GM12872 (cell line): ENCODE data around the gene PTPN3.

Experiments
- TF ChIP-seq, protein P1 (sequence below): IDR thresholded peaks from 3 replicates; pipeline ENCODE4 v1.5.1; 2011; ENCODE audit warnings: low read depth, mild to moderate bottlenecking, low read length, moderate library complexity; ENCODE audit not compliant: insufficient read depth

Gene PTPN3

DNA sequence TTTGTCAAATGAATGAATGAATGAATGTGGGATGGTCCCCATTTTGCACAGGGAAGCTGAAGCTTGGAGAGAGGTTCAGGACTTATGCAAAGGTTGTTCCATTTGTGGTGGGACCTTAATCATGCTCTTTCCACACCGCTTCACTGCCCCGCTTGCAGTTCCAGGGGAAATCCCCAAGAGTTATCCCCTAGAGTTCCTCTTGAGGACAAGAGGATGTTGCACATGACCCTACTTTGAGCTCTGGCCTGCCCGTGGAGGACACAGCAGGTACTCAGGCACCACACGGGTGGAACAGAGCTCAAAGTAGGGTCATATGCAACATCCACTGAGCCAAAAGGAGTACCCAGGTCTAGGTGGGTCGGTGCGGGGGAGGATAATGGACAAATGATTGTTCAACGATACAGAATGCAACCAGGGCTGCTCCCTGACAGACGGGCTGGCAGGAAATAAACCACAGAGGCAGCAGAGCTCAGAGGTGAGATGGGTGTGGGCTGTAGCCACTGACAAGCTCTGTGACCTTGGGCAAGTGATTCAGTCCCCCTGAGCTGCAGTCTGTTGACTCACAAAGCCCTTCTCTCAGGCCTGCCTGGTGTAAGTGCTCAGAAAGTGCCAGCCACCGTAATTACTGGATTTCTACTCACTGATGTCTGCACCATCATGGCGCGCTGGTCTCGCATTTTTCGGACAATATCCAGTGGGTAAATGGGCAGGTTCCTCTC lies 116.9 kb downstream of the PTPN3 start:
- TF ChIP-seq, protein P1, sequence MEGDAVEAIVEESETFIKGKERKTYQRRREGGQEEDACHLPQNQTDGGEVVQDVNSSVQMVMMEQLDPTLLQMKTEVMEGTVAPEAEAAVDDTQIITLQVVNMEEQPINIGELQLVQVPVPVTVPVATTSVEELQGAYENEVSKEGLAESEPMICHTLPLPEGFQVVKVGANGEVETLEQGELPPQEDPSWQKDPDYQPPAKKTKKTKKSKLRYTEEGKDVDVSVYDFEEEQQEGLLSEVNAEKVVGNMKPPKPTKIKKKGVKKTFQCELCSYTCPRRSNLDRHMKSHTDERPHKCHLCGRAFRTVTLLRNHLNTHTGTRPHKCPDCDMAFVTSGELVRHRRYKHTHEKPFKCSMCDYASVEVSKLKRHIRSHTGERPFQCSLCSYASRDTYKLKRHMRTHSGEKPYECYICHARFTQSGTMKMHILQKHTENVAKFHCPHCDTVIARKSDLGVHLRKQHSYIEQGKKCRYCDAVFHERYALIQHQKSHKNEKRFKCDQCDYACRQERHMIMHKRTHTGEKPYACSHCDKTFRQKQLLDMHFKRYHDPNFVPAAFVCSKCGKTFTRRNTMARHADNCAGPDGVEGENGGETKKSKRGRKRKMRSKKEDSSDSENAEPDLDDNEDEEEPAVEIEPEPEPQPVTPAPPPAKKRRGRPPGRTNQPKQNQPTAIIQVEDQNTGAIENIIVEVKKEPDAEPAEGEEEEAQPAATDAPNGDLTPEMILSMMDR, result no peak

DNA sequence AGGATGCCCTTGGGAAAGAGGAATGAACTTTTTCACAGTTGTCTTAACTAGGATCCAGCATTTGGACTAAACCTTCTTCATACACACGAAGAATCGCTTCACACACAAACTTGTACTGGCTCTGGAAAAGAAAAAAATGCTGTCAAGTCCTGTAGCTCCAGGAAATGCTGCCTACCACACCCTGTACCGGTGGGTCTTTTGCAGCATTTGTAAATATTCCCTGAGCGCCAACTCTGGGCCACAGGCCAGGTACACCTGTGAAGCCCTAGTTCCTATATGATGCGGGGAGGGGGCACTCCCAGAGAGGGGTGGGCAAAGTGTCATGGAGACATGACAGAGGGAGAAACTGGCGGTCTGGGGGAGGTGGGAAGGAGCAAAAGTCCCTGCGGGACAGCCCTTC lies 118.6 kb downstream of the PTPN3 start:
- TF ChIP-seq, protein P1, result no peak

DNA sequence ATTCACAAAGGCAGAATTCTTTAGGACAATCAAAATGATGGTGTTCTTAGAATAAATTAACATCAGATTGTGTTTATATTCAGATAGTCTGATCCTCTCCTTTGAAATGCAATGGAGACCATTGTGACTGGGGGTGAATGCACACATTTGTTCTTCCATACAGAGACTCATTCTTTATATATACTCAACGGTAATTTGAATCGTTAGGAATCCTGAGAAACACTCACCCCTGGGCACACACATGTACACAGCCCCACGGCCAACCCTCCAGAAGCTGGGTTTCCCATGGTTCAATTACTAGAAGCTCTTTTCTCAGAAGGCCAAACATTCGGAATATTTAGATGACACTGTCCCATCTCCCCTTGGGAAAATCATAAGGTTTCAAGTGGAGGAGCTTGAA lies 119.8 kb downstream of the PTPN3 start:
- TF ChIP-seq, protein P1, result no peak

DNA sequence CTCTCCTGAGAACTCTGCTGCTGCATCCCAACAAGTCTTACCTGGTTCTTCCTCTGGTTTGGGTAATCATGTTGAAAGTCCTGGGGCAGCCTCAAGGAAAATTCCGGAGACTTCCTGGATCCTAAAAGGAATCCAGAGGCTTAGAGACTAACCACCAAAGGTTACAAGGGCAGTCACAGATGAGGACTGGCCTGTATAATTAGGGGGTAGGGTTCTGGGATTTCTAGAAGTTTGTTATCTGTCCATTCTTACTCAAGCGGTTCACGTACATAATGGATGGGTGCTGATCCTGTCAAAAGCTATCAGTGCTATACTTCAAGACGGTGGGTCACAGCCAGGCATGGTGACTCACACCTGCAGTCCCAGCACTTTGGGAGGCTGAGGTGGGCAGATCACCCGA lies 125.9 kb downstream of the PTPN3 start:
- TF ChIP-seq, protein P1, result no peak

DNA sequence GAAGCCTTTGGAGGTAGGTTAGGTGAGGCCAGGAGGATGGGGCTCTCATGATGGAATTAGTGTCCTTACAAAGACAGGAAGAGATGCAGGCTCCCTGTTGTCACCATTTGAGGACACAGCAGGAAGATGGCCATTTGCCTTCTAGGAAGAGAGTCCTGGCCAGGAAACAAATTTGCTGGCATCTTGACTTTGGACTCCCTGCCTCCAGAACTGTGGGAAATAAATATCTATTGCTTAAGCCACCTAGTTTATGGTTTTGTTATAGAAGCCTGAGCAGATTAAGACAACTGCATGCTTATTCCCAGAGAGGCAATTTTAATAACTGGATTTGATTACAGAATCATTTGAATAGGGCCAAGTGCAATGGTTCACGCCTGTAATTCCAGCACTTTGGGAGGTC lies 126.7 kb downstream of the PTPN3 start:
- TF ChIP-seq, protein P1, result no peak

DNA sequence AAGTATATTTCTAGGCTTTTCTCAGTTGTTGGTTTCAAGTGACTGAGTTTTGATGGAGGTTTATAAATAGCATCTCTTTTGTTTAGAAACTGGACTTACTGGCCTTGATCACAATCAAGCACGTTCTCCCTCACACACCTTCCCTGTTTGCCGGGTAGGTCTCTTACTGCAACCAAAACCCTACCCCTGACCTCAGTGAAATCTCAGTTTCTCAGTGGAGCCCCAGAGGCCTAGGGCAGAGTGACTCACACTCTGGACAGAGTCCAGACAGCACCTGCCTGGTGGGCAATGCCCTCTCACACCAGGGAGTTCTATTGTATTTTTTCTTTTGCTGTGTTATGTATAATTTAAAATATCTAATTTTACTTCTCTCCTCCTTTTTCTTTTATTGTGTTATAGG lies 128.8 kb downstream of the PTPN3 start:
- TF ChIP-seq, protein P1, result no peak

DNA sequence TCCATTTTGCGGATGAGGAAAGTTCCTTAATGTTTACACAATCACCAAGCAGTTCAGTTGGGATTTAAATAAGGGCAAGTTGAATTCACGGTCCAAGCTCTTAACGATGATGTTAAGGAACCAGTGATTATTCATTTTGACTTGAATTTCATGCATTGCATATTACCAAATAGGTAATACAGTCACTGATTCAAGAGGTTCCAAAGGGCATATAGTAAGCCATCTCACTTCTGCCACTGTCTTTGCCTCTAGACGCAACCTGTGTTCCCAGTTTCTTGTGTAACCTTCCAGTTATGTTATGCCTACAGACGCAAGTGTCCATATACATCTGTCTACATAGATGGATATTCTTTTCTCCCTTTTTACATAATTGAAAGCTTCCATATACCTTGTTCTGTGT lies 137.3 kb downstream of the PTPN3 start:
- TF ChIP-seq, protein P1, result no peak
